Measurements from ENCODE around the gene TNNI2.
A peak's percentile ranks its signal among the peaks of the same experiment; 100 is the strongest.
"Not testable (repeated sequence)": the region's sequence is repeated elsewhere in the genome, so short reads cannot be mapped to it uniquely, and the experiment has no call there.

The TNNI2 gene

GRCh38 chr11:1875851-1876301 lies 37.1 kb downstream of the TNNI2 start:
- DNase-seq = not testable (repeated sequence)

- DNase-seq = no peak
Measured at GRCh38 chr11:1876361-1877063, 37.7 kb downstream of the TNNI2 start.

DNA sequence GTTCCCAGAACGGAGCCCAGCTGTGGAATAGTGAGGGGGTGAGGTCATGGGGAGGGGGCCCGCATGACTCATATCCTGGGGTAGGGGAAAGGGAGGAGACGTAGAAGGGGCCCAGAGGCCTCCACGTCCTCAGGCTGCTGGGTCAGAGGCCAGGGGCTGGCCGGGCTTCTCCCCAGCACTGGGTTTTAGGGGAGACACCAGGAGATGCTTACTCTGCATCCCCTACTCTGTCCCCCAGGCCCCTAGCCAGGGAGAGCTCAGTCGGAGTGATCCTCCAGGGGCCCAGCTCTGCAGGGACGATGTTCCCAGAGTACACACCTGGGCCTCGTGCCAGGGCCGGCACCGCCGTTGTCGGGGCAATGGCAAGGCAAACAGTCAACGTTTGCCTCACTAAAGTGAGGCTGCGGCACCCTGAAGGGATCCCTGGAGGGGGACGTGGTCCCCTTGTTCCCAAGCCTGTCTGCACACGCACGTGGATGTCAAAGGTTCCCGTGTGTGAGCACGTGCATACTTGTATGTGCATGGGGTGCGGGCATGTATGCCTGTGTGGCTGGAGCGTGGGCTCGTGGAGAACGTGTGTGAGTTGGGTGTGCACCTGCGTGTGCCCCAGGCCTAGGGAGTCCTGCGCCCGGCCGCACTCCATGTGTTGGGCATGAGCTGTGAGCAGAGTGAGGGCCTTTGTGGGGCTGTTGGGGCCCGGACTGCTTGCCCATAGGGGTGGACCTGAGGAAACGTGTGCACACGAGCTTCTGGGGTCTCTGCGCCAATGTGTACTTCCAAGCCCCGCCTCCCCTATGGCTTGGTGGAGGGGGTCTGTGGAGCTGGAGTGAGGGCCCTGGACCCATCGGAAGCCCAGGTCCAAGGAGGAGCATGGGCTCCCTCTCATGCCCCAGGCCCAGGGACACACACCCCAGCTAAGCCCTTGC lies 38.7 kb downstream of the TNNI2 start:
- DNase-seq = no peak

GRCh38 chr11:1878137-1879031 lies 39.6 kb downstream of the TNNI2 start:
- no peak for DNase-seq

- no peak for DNase-seq
Measured at GRCh38 chr11:1879342-1879940, 40.7 kb downstream of the TNNI2 start.

DNA sequence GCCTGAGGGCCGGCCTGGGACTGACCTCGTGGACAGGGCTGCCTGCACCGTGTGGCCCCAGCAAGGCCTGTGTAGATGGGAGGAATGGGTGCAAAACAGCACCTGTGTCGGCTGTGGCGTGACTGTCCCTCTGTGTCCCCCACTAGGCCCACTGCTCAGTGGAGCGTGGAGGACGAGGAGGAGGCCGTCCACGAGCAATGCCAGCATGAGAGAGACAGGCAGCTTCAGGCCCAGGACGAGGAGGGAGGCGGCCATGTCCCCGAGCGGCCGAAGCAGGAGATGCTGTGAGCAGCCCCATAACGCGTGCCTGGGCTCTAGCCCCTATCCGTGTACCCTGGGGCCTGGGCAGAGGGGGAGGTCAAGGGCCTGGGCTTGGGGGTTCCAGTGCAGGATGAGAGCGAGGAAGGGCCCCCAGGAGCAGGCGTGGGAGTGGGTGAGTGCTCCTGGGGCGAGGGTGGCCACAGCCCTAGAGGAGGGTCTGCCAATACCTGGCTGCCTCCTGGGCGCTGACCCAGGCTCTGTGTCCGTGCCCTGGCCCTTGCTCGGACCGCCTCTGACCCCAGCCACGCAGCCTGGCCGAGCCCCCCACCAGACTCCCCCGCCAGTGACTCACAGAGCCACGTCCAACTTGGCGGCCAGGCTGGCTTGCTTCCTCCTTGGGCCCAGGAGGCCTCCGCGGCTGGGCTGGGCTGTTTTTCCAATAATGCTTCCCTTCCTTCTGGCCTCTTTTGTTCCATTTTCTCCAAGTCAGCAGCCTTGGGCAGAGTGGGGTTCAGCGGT lies 41.4 kb downstream of the TNNI2 start:
- no peak for DNase-seq

DNA sequence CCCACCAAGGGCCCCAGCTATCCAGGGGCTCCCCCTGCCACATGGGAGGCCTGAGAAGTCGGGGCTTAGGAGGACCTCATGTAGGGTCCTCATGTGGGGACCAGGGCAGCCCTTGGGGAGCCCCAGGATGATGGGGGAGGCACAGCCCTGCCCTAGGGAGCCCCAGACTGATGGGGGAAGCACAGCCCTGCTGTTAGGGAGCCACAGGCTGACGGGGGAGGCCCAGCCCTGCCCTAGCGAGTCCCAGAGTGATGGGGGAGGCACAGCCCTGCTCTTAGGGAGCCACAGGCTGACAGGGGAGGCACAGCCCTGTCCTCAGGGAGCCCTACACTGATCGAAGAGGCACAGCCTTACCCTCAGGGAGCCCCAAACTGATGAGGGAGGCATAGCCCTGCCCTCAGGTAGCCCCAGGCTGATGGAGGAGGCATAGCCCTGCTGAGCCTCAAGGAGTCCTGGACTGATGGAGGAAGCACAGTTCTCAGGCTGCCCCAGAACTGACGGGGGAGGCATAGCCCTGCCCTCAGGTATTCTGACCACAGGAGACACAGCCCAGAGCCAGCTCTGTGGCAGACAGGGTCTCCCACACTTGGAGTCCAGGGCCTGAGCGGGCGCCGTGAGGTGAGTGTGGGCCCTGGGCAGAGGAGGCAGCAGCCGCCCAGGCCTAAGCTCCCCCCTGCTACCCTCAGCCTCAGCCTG lies 42.1 kb downstream of the TNNI2 start:
- DNase-seq = no peak

DNA sequence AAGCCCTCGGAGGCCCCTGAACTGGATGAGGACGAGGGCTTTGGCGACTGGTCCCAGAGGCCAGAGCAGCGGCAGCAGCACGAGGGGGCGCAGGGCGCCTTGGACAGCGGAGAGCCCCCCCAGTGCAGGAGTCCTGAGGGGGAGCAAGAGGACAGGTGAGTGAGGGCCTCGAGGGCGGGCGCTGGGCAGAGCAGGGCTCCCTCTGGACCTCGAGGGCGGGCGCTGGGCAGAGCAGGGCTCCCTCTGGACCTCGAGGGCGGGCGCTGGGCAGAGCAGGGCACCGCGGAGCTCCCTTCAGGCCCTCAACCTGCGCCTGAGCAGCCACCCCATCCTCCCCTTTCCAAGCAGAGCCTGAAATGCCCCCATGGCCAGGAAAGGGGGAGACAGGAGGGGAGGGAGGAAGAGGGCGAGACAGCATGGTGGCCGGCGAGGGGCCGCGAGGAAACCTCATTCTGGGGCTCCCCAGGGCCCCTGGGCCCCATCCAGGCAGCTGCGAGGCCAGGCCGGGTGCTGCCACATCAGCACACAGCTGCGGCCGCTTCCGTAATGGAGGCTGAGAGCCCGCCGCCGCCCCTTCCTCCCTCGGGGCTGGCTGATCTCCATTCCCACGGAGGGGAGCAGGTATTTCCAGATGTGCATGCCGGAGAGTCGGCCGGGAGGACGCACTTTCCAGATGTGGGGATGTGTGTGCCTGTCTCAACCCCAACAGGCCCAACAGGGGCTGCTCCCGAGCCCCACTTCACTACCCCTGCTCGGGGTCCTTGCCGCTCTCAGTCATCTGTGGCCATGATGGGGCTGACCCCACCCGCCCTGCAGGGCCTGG lies 42.9 kb downstream of the TNNI2 start:
- DNase-seq = no peak

- DNase-seq = peak; percentile 79 to 84
Measured at GRCh38 chr11:1882265-1883238, 43.8 kb downstream of the TNNI2 start.

- DNase-seq = no peak
Measured at GRCh38 chr11:1883346-1884302, 44.8 kb downstream of the TNNI2 start.

DNA sequence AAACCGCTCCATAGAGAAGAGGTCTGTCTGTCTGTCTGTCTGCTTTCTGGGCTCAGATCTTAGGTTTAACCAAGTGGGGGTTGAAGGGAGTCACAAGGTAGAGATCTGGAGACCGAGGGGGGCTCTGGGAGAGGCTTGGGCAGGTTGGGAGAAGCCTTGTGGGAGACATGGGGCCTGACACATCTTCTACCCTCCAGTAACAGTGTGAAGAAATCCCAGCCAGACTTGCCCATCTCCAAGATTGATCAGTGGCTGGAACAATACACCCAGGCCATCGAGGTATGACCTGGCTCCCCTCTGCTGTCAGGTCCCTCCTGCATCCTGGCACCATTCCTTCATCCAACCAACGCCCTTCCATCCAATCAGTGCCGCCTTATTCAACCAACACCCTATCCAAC lies 45.5 kb downstream of the TNNI2 start:
- no peak for DNase-seq

- DNase-seq = not testable (repeated sequence)
Measured at GRCh38 chr11:1886551-1886950, 47.8 kb downstream of the TNNI2 start.

DNA sequence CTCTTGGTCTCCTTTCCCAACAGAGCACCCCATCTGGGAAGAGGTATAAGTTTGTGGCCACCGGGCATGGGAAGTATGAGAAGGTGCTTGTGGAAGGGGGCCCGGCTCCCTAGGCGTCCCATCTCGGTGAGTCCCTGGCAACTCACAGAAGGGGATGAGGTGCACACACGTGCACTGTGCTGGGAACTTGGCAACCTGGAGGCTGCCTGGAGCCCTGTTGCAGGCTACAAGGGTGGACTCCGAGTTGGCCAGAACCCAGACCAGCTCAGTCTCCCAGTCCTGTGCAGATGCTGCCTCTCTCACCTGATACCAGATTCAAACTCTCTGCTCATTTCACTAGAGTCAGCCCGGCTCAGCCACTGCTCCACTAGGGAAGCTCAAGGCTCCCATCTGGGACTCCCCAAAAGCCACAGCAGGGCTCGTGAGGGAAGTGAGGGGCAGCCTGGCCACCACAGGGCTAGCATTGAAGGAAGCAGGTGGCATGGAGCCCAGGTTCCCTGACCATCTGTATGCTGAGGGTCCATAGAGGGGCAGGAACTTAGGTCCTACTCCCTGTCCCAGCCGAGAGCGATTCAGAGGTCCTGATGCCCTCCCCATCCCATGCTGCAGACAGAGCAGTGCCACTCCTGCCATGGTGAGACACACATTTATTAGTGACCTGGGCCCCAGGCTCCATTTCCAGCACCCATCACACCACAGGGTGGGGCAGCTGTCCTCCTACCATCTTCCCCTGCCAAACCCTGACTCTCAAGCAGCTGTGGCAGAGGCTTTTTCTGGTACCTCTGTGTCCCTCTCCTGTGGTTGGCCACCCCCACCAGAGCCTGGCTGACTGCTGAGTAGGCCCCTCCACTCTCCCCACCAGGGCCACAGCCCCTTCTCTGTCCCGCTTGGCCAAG lies 48.9 kb downstream of the TNNI2 start:
- DNase-seq = no peak

DNA sequence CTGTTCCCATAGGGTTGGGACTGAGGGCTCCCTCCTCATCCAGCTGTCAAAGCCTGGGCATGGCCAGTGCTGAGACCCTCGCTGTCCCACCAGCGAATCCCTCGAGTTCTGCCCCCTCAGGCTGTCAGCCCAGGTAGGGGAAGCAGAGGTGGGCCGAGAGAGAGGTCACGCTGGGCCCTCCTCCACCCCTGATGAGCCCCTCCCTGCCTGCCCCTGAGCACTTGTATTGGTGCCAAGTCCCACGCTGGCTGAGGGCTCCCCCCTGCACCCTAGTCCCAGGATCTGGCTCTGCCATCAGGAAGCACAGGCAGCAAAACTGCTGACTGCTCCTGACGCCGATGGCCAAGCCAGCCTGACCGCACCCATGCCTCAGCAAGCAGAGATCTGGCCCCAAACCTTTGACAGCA lies 49.6 kb downstream of the TNNI2 start:
- DNase-seq = no peak

GRCh38 chr11:1888811-1889210 lies 50.0 kb downstream of the TNNI2 start:
- no peak for DNase-seq

DNA sequence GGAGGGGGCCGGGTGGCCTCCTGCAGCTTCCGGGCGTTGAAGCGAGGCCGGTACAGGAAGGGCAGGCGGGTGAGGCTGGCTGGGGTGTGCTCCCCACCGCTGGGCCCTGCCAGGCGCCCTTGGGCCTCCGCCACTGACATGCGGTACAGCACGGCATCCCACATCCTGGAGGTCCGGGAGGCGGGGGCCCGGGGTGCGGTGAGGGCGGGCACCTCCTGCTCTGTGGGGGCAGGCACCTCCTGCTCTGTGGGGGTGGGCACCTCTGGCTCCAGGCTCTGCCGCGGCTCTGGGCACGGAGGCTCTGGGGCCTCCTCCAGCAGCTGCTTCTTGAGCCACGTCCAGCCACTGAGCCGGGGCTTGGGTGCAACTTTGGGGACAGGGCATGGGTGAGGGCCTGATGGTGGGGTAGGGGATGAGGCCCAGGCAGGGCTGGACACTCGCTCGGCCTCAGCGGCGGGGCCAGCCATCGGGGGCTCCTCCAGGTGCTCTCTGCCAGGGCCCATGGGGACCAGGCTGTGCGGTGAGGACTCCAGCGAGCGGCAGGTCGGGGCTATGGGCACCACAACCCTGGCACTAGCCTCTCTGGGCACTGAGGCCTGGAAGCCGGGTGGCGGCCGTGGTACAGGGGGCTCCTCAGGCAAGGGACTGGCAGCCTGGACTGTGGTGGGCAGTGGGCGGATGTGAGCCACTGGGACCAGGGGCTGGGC lies 50.6 kb downstream of the TNNI2 start:
- DNase-seq = peak; percentile 73 to 79
